ENCODE results near the gene AFAP1L2.

- TF ChIP-seq EP300 (IDR thresholded peaks at IDR 0.05; ENCODE audit: borderline replicate concordance) (no peak), RAD21 (IDR thresholded peaks at IDR 0.05; ENCODE audit: low read depth) (no peak), TCF12 (IDR thresholded peaks at IDR 0.05; ENCODE audit: low read depth) (no peak), TEAD4 (IDR thresholded peaks at IDR 0.05) (no peak), MAX (IDR thresholded peaks at IDR 0.05) (no peak)
Measured at GRCh38 chr10:114370199-114370598, 34.1 kb downstream of the AFAP1L2 start.
